Central memory CD8-positive, alpha-beta T cell (primary cell): ENCODE data around the gene IER5L.
"Not testable (repeated sequence)": the region's sequence is repeated elsewhere in the genome, so short reads cannot be mapped to it uniquely, and the experiment has no call there.

Experiments used
- ATAC-seq: fragments of 150-1000 bp; cut with Tn5 transposase; replicated peaks from 2 replicates; pipeline ENCODE4 v1.10.0; 2022; ENCODE audit warnings: mild to moderate bottlenecking, moderate FRiP score, moderate number of reproducible peaks; ENCODE audit not compliant: poor library complexity, severe bottlenecking; ENCODE audit errors: extremely low read depth
- DNase-seq, 2 donors: peaks; one replicate each; pipeline ENCODE4 v3.0.0; 2021; ENCODE audit warnings: low spot score in 2 of 2
- H3K27ac Mint-ChIP-seq: one replicate; pipeline ENCODE4 v1.8.0; 2022; ENCODE audit warnings: low read depth, mild to moderate bottlenecking, moderate library complexity, mixed read lengths
- H3K27me3 Mint-ChIP-seq: one replicate; pipeline ENCODE4 v1.8.0; 2022; ENCODE audit warnings: mixed read lengths
- H3K36me3 Mint-ChIP-seq: one replicate; pipeline ENCODE4 v1.8.0; 2022; ENCODE audit warnings: mild to moderate bottlenecking, moderate library complexity, mixed read lengths; ENCODE audit not compliant: insufficient read depth
- H3K4me1 Mint-ChIP-seq: one replicate; pipeline ENCODE4 v1.8.0; 2022; ENCODE audit warnings: mixed read lengths
- H3K4me3 Mint-ChIP-seq: one replicate; pipeline ENCODE4 v1.8.0; 2022; ENCODE audit warnings: mild to moderate bottlenecking, moderate library complexity, mixed read lengths
- H3K9me3 Mint-ChIP-seq: one replicate; pipeline ENCODE4 v1.8.0; 2022; ENCODE audit warnings: mixed read lengths

IER5L gene

GRCh38 chr9:129174724-129175514 lies 3.1 kb downstream of the IER5L start:
- peak overlapping the region; percentile 68 for H3K27ac Mint-ChIP-seq
- DNase-seq (no peak), ATAC-seq (no peak)
- peaks cover 12% of the 10 kb centered on the region for H3K36me3 Mint-ChIP-seq
- H3K27me3 Mint-ChIP-seq = peaks cover 28% of the 10 kb centered on the region
- H3K9me3 Mint-ChIP-seq = no peaks in the 10 kb centered on the region
- peak overlapping the region; percentile 83 for H3K4me3 Mint-ChIP-seq
- peaks cover 7% of the 10 kb centered on the region for H3K4me1 Mint-ChIP-seq

DNA sequence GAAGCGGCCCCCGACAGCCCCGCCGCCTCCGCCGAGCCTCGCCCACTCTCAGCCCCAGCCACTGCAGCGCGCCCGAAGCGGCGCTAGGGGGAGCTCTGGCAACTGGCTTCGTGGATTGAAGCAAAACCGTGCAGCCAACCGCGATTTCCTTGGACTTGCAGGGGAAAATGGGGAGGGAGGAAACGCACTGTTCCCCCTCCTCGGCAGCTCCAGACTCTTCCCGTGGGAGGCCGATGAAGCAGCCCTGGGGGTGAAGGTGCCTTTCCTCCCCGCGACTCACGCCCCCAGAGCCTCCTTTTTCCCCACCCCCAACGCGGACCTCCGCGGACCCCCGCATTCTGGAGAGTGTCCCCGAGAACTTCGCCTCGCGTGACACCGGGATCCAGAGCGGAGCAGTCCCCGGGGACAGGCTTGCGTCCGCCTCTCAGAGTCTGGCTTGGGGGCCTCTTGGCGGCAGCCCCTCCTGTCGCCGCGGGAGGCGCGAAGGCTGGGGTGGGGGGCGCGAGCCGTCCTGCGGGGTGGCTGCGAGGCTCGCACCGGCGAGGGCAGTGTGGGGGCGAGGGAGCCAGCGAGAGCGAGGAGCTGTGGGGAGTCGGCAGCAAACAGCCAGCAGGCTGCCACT lies 3.8 kb downstream of the IER5L start:
- Mint-ChIP-seq H3K36me3 (peaks cover 12% of the 10 kb centered on the region), H3K27me3 (peaks cover 28% of the 10 kb centered on the region), H3K27ac (peak overlapping the region; percentile 32), H3K9me3 (no peaks in the 10 kb centered on the region), H3K4me1 (peaks cover 7% of the 10 kb centered on the region), H3K4me3 (peak overlapping the region; percentile 83)
- ATAC-seq (no peak), DNase-seq (peak; percentile 68 to 77)

- H3K27me3 Mint-ChIP-seq = peaks cover 28% of the 10 kb centered on the region
- H3K9me3 Mint-ChIP-seq = no peaks in the 10 kb centered on the region
- DNase-seq = no peak
- H3K27ac Mint-ChIP-seq = no peak overlapping the region
- peaks cover 12% of the 10 kb centered on the region for H3K36me3 Mint-ChIP-seq
- peaks cover 7% of the 10 kb centered on the region for H3K4me1 Mint-ChIP-seq
- ATAC-seq = no peak
- H3K4me3 Mint-ChIP-seq = peak overlapping the region; percentile 83
Observed at GRCh38 chr9:129173296-129174101, 4.6 kb downstream of the IER5L start.

- Mint-ChIP-seq H3K9me3 (no peaks in the 10 kb centered on the region), H3K27me3 (peaks cover 28% of the 10 kb centered on the region), H3K27ac (no peak overlapping the region), H3K4me3 (no peak overlapping the region), H3K36me3 (peaks cover 8% of the 10 kb centered on the region), H3K4me1 (peaks cover 7% of the 10 kb centered on the region)
- no peak for DNase-seq
- no peak for ATAC-seq
Observed at GRCh38 chr9:129172816-129173215, 5.2 kb downstream of the IER5L start.

- Mint-ChIP-seq H3K36me3 (peaks cover 6% of the 10 kb centered on the region), H3K27me3 (peaks cover 28% of the 10 kb centered on the region), H3K4me3 (no peak overlapping the region), H3K27ac (no peak overlapping the region), H3K4me1 (peaks cover 7% of the 10 kb centered on the region), H3K9me3 (no peaks in the 10 kb centered on the region)
- ATAC-seq = no peak
- DNase-seq = no peak
Observed at GRCh38 chr9:129171993-129172751, 5.9 kb downstream of the IER5L start.

GRCh38 chr9:129170229-129170628 lies 7.8 kb downstream of the IER5L start:
- Mint-ChIP-seq H3K27ac (no peak overlapping the region), H3K36me3 (peaks cover under 1% of the 10 kb centered on the region), H3K27me3 (peaks cover 28% of the 10 kb centered on the region), H3K4me3 (no peak overlapping the region), H3K4me1 (peaks cover 2% of the 10 kb centered on the region), H3K9me3 (no peaks in the 10 kb centered on the region)
- ATAC-seq (no peak), DNase-seq (no peak)

- no peaks in the 10 kb centered on the region for H3K9me3 Mint-ChIP-seq
- no peaks in the 10 kb centered on the region for H3K36me3 Mint-ChIP-seq
- ATAC-seq (no peak), DNase-seq (no peak)
- no peaks in the 10 kb centered on the region for H3K4me1 Mint-ChIP-seq
- peaks cover 11% of the 10 kb centered on the region for H3K27me3 Mint-ChIP-seq
- H3K27ac Mint-ChIP-seq = no peak overlapping the region
- peak overlapping the region; percentile 18 for H3K4me3 Mint-ChIP-seq
Observed at GRCh38 chr9:129166623-129167557, 11.2 kb downstream of the IER5L start.

GRCh38 chr9:129165198-129165597 lies 12.9 kb downstream of the IER5L start:
- DNase-seq (no peak), ATAC-seq (no peak)
- no peaks in the 10 kb centered on the region for H3K4me1 Mint-ChIP-seq
- no peak overlapping the region for H3K4me3 Mint-ChIP-seq
- H3K9me3 Mint-ChIP-seq = no peaks in the 10 kb centered on the region
- no peaks in the 10 kb centered on the region for H3K36me3 Mint-ChIP-seq
- H3K27ac Mint-ChIP-seq = no peak overlapping the region
- H3K27me3 Mint-ChIP-seq = no peaks in the 10 kb centered on the region

DNA sequence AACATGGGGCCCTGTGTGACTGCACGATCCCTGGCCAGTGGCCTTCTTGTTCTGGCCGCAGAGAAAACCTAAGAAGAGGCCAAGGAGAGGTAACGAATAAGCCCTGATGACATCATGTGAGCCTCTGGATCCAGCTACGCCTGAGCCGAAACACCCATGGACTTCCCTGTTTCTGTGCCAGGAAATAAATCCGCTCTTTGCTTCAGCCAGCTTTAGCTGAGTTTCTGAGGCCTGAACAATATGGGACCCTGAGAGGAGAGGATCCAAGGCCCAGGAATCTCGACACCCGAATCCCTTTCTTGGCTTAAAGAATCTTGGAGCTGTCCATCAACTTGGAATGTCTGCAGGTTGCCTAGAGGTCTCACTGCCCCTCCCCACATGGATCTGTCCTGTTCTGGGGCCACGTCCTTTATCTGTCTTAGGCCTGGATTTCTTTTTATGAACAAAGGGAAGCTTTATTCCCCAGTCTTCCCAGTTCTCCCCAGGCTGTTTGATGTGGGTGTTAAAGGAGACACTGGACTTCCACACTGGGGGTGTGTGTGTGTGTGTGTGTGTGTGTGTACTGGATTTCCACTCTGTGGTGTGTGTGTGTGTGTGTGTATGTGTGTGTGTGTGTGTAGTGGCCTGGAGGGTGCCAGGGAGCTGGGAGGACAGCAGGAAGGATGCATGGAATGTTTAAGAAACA lies 13.7 kb downstream of the IER5L start:
- Mint-ChIP-seq H3K9me3 (no peaks in the 10 kb centered on the region), H3K36me3 (no peaks in the 10 kb centered on the region), H3K27ac (no peak overlapping the region), H3K27me3 (no peaks in the 10 kb centered on the region), H3K4me1 (no peaks in the 10 kb centered on the region), H3K4me3 (no peak overlapping the region)
- no peak for DNase-seq
- ATAC-seq = no peak

GRCh38 chr9:129163753-129164152 lies 14.3 kb downstream of the IER5L start:
- H3K27ac Mint-ChIP-seq = no peak overlapping the region
- no peaks in the 10 kb centered on the region for H3K4me1 Mint-ChIP-seq
- H3K27me3 Mint-ChIP-seq = no peaks in the 10 kb centered on the region
- ATAC-seq (no peak), DNase-seq (no peak)
- no peak overlapping the region for H3K4me3 Mint-ChIP-seq
- H3K9me3 Mint-ChIP-seq = no peaks in the 10 kb centered on the region
- no peaks in the 10 kb centered on the region for H3K36me3 Mint-ChIP-seq

DNA sequence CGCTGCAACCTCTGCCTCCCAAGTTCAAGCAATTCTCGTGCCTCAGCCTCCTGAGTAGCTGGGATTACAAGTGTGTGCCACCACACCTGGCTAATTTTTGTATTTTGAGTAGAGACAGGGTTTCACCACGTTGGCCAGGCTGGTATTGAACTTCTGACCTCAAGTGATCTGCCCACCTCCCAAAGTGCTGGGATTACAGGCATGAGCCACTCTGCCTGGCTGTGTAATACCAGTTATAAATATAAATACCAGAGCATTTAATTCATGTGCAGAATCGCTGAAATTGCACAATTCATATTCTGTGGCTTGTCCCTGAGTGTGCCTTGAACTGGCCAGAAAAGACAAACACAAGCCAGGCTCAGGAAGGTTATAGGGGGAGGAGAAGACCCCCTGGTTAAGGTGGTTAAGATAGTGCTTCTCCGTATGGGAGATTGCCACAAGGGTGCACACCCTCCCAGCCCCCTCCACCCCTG lies 14.8 kb downstream of the IER5L start:
- H3K4me1 Mint-ChIP-seq, H3K4me3 Mint-ChIP-seq, H3K9me3 Mint-ChIP-seq, DNase-seq, H3K36me3 Mint-ChIP-seq, H3K27ac Mint-ChIP-seq, H3K27me3 Mint-ChIP-seq, ATAC-seq: not testable (repeated sequence)
